NCI-H146 (cell line): ENCODE data around the gene STYXL2.

ENCODE experiments used
- DNase-seq: peaks from one replicate; lab custom pipeline; 2025; lab: John Stamatoyannopoulos, UW

The STYXL2 gene

DNA sequence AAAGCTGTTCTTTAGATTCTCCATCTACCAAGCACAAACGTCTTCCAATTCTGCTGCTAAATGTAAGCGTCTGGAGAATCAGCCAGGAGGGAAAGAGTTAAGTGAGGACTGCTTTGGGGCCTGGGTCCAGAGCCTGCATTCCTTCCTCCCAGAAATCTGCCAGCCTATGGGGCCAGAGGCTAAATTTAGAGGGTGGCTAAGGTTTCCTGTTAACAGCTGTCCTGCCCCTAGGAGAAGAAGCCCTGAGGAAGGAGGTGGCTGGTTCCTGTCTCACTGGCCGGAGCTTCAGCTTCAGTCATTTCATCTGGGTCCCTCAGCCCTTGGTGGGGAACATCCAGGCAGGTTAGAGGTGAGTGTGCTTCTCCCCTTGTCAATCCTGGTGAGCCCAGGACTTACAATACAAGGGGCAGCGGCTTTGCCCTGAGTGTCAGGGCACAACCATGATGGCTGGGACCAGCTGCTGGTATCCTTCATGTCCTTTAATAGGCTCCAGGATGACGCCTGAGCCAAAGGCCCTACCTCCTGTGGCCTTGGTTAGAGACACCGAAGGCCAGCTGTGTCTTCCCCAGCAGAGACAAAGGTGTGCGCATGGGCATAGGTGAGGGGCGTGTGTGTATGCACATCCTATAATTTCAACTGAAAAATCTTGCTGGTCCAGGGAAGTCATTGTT lies at the start of gene STYXL2:
TSS of gene STYXL2 (plus strand) at position 230 of the 671 bp plus-strand sequence. CDS start 775 bp downstream, outside the sequence.
- DNase-seq, result no peak

DNA sequence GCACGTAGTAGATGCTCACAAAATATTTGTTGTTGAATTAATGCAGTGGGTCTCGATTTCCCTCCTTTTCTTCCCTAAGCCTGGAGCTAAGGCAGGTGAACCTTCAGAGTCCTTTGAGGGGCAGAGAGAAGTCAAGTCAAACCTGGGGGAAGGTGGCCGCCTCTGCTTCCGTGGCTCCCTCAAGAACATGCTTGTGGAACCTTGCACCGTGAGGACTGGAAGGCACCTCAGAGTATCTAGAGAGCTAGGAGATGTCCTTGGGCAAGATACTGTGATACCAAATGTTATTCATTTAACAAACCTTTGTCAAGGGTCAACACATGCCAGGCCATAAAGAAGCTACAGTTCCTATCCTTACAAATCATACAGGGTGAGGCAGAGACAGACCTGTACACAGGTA lies 42.0 kb upstream of the STYXL2 start:
- no peak for DNase-seq

- DNase-seq, result peak; percentile 50
Observed at GRCh38 chr1:167052389-167052788, 41.5 kb upstream of the STYXL2 start.

DNA sequence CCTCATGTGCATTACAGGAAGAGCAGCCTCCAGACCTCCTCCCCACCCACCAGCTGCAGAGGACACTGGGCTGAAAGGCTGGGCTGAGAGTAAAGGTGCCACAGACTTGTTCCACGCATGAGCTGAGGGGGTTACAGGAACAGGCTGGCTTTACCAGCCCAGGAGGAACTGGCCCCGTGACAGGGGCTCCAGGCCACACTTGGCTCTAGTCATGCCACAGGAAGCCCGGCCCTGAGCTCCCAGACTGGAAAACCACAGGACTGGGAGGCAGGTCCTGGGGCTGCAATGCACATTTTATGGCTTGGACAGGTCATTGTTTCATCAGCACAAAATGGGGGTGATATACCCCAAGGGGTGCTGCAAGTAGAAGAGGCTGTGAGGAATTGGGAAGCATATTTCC lies 39.3 kb upstream of the STYXL2 start:
- no peak for DNase-seq

GRCh38 chr1:167054946-167055630 lies 38.8 kb upstream of the STYXL2 start:
- DNase-seq, result no peak

DNA sequence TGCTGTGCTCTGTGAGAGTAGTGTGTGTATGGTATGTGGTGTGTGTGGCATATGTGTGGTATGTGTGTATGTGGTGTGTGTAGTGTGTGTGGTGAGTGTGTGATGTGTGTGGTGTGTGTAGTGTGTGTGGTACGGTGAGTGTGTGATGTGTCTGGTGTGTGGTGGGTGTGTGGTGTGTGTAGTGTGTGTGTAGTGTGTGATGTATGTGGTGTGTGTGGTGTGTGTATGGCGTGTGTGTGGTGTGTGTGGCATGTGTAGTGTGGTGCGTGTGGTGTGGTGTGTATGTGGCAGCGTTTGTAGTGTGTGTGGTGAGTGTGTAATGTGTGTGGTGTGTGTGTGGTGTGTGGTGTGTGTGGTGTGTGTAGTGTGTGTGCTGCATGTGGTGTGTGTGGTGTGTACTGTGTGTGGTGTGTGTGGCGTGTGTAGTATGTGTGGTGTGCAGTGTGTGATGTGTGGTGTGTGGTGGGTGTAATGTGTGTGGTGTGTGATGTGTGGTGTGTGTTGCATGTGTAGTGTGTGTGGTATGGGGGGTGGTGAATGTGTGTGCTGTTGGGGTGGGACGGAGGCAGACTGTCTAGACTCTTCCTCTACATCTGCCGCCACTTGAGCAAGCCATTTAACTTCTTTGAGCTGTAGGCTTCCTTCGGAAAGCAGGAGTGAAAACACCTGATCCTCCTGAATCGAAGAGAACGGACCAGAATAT lies 37.2 kb upstream of the STYXL2 start:
- peak; percentile 81 for DNase-seq

DNA sequence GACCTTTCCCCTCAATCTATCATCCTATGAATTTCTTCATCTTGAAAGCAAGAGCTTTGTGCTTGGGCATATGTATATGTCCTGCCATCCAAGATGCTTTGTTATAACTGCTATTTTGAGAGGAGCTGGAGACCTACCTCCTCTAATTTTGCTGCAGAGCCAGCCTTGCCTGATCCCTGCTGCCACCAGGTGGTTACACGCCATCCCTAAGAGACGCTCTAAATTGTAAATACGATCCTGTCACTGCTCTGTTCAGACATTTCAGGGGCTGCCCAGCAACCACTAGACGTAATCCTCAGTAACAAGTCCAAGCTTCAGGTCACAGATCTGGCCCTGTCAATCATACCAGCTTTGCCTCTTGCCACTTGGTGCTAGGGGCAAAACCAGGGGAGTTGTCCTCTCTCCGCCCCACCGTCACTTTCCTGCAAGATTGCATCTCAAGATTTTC lies 36.6 kb upstream of the STYXL2 start:
- DNase-seq, result peak; percentile 86

DNA sequence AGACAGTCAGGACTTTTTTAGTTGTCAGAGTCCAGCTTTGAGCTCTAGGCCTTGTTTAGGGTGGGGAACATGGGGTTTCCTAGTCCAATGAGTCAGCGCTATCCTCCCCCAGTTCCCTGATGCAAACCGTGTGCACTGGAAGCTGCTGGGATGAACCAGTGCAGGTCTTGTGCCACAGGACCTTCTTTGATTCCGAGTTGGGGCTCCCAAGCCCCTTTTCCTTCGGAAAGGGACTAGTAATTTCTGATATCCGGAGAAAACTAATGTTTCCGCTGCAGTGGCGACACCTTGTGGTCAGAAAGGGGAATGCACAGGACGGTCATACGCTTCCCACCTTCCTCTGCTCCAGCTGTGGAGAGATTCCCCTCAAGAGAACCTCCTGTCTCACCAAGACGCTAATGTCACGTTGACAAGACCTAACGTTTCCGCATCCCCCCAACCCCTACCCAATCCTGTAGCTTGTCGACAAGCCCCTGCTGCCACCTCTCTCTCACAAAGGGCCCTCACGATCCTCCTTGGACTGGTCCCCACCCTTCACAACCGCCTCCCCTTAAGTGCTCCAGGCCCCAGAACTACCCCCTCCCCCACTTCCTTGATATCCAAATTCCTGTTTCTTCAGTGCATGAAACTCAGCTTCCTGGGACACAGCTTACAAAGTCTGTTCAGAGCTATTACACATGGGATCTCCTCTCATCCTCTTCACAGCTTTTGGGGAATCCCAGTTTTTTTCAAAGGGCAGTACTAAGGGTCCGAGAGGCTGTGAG lies 34.6 kb upstream of the STYXL2 start:
- DNase-seq, result peak; percentile 61

GRCh38 chr1:167059809-167060107 lies 34.1 kb upstream of the STYXL2 start:
- DNase-seq, result no peak

GRCh38 chr1:167060141-167061072 lies 33.5 kb upstream of the STYXL2 start:
- DNase-seq, result no peak

- DNase-seq, result no peak
Observed at GRCh38 chr1:167061073-167061464, 32.8 kb upstream of the STYXL2 start.

DNA sequence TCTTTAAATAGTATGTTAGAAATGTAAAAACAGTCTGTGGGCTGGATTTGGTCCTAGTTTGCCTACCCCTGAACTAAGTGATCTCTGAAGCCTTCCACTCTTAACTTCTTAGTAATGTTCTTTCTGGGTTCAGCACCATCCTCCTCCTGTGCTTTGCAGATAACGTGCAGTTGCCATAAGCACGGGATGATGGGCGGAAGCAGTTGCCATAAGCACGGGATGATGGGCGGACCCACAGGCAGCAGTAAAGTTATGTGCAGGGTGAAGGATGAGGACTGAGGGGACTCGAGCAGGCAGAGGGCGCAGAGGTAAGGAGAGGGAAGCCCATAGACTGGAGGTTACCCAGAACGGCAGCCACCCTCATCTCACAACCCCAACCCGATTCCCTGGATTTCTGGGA lies 29.3 kb upstream of the STYXL2 start:
- DNase-seq, result no peak

- DNase-seq, result peak; percentile 70
Observed at GRCh38 chr1:167065471-167065870, 28.4 kb upstream of the STYXL2 start.

DNA sequence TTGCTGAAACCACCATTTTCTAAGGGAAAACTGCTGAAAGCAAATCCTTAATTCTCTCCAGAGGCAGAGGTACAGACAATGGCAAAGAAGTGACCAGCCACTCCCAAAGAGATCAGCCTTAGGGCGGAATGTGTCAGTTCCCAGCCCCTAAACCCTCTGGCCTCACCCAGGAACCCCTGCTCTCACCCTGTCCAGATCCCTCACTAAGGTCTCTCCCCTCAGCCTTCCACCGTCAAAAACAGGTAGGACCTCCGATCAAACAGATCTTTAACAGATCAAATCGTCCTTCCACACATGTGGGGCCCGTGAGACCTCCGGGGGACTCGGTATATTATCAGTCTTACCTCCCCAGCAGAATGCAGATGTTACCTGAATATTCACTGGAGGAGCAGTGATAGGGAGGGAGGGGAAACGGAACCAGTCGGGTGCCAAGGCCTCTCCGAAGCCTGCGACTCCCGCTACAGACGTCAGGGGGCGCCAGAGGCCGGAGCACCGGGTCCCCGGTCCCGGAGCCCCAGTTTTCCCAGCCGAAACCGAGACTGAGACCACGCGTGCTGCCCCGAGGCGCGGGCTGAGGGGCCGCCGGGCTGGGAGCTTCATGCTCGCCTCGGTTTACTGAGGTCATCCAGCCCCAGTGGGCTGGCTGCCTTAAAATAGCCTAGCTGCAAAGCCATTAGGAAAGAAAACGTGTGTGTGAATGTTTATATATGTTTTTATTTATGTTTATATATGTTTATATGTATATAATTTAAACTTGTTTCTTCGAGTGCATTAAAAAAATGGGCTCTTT lies 27.3 kb upstream of the STYXL2 start:
- peak; percentile 73 for DNase-seq

DNA sequence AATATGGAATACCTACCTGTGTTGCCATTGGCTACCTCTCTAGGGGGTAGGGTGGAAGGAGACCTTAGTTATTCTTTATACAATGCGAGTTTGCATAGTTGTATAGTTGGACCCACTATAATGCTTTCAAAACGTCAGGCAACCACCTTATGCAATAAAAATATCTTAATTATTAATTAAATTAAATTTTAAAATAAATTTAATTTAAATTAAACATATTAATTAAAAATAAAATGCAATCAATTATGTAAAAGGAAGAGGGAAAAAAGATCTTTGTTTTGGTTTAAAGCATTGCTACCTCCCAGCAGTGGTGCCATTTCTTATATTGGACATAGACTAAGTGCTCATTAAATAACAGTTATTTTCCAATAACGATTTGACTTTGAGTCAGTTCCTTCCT lies 26.0 kb upstream of the STYXL2 start:
- DNase-seq, result no peak

DNA sequence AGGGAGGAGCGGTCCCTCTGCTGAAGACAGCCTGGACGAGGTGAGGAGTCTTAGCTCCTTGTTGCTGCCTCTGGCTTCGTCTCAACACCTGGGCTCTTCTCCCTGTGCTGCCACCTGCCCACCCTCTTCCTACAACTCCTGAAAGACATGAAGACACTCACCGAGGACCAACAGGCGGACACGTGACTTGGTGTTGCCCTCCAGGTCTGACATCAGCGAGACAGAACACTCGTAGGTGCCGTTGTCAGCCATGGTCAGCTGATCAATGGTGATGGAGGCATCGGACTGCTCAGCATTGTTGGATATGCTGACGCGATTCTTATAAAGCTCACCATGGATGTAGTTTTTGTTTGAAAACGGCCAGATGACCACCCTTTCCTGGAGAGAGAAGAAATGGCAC lies 25.1 kb upstream of the STYXL2 start:
- DNase-seq, result no peak

DNA sequence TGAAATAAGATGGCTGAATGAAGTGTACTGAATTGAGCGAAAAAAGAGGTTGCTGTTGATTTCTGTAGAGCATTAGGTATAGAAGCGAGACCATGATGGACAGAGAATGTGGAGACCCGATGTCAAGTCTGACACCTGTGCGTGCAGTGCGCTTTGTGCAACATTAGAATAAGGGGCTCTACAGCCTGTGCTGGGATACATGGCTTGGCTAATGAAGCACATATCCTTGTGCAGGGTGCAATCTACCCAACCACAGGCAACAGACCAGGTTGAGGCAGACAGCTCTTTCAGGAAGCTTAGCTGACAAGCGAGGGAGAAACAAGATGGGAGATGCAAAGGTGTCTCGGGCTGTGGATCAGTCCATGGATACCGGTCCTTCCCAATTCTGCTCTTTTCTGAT lies 22.6 kb upstream of the STYXL2 start:
- no peak for DNase-seq

GRCh38 chr1:167076136-167076710 lies 17.7 kb upstream of the STYXL2 start:
- DNase-seq, result no peak

GRCh38 chr1:167077128-167077867 lies 16.6 kb upstream of the STYXL2 start:
- DNase-seq, result no peak

DNA sequence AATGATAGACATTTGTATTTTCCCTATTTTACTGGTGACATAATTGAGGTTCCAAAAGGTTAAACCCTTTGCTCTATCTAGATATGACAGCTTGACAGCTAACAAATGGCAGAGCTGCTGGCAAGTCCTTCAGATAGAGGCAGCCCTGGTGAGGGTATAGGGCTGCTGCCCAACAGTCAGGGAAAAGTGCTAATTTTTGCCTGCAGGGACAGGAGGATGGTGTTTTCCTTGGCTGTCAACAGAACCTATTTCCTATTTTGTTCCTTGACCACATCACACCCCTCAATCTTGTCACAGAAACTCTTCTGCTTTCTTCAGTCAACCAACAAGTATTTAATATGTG lies 16.0 kb upstream of the STYXL2 start:
- DNase-seq, result no peak
